Stimulated activated CD4-positive, alpha-beta T cell treated with anti-CD3 and anti-CD28 coated beads, Interleukin-15, amount 100 ng/mL, for 1 hour (primary cell): ENCODE data around the gene SEMA6D.

Experiments used
- DNase-seq, 2 donors: peaks; one replicate each; pipeline ENCODE4 v3.0.0-alpha.2; 2020; ENCODE audit warnings: low read depth in 1 of 2, low spot score in 1 of 2

SEMA6D gene

DNA sequence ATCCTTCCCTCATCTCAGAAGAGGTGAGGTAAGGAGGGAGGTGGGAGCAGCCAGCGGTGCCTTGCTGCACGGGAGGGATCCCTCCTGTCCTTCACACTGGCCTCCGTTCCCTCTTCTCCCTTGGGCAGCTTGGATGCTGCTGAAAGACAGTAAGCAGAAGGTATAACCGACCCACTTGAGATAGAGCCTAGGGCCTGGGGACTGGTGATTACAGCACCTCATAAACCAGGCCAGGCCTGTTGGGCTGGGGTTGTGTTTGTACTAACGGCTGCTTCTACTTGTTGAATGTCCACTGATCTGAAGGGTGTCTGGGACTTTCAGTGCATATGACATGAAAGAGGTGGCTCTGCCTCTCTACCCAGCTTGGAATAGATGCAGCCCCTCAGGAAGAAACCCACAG is 25.0 kb downstream of the SEMA6D start:
- no peak for DNase-seq

DNA sequence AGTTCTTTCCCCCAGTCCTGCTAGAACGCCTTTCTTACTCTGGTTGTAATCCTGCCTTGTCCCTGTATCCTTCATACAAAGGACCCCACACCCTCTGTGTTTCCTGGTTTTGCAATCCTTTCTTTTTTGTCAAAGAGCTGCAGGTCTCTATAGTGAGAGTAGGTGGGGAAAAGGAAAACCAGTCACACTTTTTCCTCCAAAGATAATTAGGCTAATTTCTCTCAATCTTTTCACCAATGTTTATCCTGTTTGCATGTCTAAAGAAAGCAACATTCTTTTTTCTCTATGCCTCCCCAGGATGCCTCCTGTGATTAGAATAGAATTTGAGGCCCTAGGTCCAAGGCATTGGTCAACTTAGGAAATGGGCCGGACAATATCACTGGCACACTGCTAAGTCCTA is 25.4 kb downstream of the SEMA6D start:
- DNase-seq: no peak

DNA sequence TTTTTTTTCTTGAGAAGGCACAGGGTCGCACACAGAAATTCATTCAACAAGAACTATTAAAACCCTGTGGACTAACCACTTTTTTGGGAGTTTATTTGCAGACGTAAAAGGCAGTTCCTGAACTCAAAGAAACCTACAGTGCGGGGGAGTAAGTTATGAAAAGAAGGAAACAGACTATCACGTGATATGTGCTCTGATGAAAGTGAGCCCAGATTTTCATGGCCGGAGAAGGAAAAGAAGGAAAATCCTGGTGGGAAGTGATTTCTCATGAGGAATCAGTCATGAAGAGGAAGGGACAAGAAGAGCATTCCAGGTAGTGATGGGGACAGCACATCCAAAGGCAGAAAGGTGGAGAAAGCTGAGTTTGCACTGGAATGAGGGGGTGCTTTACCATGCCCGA is 26.1 kb downstream of the SEMA6D start:
- no peak for DNase-seq

DNA sequence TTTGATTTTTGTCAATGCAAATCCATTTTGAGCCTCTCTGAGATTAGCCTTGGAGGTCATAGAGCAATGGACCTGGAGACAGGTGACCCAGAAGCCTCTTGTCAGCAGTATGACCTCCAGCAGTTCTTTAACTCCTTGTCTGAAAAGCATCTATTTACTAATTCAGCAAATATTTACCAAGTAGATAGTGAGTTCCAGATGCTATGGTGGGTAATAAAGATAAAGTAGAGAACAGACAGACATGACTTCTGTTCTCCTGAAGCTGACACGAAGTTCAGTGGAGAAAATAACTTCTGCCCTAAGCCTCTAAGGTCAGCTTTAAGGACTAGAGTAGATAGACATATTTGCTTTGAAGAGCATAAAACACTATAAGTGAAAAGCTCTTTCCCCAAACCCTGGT is 26.6 kb downstream of the SEMA6D start:
- no peak for DNase-seq

DNA sequence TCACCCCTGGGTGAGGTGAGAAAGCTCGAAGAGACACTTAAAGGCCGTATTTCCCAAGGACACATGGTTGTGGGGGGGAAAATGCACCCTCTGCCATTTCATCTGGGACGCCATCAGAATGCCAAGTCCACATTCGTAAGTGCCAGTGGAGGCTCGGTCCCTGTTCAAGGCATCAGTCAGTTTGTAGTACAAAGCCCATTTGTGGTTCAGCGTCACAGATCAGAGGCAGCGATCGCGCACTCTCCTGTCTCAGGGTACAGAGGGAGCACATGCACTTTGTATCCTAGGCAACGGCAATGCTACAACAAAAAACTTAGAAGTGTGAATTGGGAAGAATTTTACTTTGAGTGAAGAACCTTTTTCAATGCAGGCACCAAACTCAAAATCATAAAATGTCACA is 27.2 kb downstream of the SEMA6D start:
- no peak for DNase-seq

DNA sequence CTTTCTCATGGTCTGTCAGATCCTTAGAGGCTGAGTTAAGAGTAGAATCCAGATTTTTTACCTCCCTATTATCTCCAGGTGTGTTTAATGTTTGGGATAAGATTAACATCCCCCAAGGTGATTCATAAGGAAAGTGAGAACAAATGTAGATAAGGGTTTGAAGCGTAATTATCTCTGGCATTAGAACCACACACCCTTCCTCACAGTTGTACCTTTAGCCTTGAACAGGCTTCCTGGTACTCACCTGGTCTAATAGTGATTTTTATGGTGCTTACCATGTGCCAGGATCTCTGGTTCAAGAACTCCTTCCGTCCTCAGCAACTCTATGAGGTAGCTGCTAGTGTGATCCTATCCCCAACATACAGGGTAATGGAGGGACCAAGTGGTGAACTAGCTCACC is 27.7 kb downstream of the SEMA6D start:
- DNase-seq: no peak

DNA sequence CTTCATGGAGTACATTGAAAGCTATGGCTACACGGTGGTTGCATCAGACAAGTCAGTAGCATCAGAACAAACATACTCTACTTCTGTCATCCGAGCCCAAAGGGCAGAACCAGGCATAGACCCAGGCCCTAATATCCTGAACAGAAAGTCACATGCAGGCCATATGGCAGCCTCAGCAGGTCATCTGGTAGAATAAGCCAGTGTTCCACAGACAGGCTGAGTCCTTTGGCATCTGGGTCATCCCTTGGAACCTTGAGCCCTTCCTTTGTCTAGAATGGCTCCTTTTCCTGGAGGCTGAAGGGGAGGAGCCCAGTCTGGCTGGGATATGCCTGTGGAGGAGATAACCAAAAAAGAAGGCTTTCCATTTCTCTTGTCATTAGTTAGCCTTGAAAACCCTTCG is 29.2 kb downstream of the SEMA6D start:
- DNase-seq: no peak

DNA sequence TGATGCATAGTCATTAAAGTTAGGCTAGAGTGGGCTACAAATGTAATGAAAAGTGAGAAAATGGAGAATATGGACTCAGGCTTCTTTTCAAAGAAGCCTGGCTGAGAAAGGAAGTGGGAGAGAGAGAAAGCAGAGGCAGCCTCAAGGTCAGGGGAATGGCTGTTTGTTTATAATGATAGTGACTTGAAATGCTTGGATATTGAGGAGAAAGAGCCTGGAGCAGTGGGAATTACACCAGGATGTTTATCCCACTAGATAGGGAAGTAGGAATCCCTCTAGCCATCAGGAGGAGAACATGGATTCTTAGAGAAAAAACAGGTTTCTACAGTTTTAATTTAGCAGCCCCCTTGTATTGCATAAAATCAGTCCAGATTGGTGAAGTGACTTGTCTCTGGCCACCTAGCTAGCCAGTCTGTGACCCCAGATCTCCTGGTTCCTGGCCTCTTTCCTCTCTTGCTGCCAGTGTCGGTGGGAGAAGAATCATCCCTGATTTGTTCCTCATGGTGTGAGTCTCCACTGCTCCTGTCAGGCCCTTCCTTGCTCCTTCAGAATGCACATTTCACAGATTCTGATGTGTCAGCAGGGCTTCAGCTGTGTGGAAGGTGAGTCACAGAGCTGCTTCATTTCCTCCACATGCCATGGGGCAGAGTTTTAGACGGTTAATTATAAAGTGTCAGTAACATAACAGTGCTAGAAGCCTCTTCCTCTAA is 32.9 kb downstream of the SEMA6D start:
- no peak for DNase-seq

DNA sequence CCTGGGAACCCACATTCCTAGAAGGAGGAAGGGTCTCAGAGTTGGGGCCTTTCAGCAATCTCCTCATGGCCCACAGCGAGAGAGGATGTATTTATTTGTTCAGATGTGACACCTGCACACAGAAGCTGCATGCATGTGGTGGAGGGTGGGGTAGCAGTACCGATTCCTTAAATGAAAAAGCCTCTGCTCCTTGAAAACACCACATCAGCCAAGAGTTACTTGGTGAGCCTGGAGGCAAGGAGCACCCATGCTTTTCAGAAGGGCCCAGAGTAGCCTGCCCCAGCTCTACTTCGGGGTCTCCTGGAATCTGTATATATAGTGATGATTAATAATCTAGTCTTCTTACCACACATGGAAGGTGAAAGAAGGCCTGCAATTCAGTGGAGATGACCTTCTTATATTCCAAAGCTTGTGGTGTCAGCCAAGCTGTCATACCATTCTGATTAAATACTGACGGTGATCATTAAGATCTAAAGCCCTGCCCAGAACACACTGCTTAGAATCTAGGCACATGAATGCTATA is 33.5 kb downstream of the SEMA6D start:
- no peak for DNase-seq

DNA sequence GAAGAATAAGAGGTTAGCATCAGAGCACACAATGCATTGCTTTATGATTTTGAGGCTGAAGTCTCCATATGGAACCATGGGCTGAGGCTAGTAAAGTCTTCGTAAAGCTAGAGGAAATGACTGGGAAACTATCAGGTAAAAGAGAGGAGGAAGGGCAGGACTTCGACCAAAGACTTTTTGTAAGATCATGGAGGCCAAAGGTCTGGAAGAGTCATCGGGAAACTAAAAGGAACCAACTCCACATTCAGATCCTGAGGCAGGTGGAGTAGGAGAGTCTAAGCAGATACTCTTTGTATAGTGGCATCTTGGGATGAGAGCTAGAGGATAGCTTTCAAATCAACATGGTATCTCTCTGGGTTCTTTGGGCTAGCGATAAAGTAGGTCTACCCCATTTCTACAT is 36.3 kb downstream of the SEMA6D start:
- no peak for DNase-seq

DNA sequence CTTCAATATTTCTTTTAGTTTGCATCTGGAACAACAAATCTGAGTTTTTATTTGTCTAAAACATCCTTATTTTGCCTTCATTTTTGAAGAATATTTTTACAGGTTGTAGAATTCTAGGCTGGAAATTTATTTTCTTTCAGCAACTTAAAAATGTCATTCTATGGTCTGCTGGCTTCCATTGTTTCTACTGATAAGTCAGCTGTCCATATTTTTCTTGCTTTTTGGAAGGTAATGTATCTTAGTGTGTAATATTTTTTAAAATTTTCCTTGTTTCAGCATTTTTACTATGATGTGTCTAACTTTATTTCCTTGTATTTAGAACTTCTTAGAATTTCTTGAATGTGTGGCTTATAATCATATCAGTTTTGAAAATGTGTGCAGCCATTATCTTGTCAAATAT is 37.0 kb downstream of the SEMA6D start:
- DNase-seq: no peak

DNA sequence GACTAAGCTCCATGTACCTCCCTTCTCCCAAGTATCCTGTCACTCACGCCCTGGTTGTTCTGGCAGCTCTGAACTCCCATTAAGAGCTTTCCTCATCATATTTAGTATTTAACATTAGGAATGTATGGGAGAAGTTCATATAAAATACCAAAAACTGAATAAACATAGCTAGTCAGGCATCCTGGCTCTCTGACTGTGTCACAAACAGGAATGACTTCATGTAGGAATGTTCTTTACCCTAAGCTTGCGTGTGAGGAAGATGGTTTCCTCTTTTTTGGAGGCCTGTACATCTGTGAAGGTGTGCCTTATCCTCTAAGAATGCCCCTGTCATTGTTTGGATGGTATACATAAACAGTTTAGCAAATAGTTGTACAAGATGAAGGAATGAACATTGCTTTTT is 38.6 kb downstream of the SEMA6D start:
- no peak for DNase-seq

DNA sequence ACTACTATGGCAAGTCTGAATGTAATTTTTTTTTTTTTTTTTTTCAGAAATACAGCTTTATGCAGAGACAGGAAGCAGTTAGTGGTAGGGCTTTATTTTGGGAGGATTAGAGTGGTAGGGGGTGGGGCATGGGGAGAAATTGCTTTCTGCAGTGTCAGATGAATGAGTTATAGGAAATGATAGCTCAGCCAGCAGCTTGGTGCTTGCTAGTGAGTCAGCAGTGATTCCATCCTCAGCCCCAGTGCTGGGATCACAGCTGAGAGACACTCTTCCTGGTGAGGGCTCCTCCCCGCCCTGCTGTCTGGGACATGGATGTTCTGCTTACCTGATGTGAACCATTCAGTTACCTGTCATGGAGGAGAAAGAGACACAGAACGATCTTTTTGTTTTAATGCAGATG is 39.6 kb downstream of the SEMA6D start:
- DNase-seq: no peak

DNA sequence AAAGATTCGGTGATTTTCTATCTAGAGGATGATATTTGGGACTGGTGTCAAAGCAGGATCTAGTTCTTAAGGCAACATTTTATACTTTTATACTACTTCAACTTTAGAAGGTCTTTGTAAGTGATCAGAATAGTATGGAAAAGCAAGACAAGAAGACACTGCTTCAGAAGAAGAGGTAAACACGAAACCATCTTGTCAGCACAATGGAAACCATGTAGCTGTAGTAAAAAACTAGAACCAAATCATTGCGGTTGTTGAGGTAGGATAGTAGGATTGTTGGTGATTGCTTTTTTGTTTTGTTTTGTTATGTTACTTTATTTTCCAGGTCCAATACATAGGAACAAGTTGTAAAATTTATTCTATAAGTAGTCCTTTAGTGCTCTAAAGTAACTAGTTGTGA is 40.0 kb downstream of the SEMA6D start:
- DNase-seq: no peak

DNA sequence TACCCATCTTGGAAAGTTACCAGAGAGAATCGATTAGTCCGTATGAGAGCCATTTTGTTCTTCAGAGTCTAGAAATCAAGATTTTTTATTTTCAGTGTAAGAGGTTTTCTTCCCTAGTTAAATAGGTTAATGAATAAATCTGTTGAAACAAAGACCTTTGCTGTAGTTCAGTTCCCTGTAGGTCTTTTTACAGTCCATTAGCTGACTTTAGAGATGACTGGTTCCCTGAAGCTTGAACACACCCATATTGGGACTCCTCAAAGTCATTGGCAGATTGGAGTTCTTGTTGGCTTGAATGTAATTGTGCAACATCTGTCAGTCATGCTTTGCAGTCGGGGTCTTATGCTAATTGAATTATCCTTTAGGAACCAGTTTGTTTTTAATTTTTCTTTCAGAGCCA is 45.3 kb downstream of the SEMA6D start:
- no peak for DNase-seq

DNA sequence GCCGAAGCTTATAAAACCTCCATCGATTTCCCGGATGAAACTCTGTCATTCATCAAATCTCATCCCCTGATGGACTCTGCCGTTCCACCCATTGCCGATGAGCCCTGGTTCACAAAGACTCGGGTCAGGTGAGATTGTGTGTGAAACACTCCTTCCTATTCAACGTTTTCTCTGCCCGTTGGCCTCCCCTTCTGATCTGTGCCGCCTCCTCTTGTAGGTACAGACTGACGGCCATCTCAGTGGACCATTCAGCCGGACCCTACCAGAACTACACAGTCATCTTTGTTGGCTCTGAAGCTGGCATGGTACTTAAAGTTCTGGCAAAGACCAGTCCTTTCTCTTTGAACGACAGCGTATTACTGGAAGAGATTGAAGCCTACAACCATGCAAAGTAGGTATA is 47.4 kb downstream of the SEMA6D start:
- DNase-seq: no peak

DNA sequence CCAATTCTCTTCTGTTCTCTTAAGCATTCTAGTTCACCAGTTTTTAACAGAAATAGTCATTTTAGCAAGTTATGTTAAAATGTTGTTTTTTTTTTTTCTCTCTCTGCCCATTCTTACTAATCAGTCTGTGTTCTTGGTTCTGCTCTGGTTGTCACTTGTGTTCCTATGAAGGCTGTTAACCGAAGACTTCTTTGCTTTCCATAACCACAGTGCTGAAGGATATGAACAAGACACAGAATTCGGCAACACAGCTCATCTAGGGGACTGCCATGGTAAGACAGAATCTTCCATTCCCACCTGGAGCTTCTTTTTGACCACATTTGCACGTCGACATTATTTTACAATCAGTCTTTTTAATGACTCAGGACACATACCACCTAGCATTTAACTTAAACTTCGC is 49.1 kb downstream of the SEMA6D start:
- DNase-seq: no peak

DNA sequence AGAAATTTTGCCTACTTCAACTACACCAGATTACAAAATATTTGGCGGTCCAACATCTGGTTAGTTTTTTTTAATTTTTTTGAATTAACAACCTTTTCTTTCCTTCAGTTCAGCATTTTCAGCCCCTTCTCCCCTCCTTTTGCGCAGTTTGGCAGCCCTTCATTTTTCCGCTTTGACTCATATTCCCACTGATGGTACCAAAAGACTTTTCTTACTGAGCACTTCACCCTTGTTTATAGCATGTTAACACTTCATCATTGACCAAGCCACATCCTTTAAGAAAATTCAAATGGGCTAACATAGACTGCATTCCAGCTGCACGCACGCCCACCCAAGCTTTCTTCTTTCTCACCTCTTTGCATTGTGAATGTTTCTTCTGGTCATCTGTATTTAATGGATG is 49.7 kb downstream of the SEMA6D start:
- DNase-seq: no peak

DNA sequence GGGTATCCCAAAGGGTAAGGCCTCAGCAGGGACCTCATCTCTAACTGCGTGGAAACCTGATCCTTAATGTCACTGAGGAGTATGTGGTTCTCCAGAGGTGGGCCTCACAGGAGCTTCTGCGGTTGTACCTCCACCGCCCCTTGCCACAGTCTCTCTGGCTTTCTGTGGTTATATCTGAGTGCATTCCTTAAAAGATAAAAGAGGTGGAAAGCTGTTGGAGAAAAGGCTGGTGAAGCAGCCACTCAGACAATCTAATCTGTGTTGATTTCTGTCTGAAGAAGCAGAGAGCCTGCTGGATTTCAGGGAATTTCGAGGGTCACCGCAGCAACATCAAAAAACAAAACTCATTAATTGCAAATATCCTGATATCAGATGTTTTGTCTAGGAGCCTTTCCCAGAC is 51.4 kb downstream of the SEMA6D start:
- no peak for DNase-seq

DNA sequence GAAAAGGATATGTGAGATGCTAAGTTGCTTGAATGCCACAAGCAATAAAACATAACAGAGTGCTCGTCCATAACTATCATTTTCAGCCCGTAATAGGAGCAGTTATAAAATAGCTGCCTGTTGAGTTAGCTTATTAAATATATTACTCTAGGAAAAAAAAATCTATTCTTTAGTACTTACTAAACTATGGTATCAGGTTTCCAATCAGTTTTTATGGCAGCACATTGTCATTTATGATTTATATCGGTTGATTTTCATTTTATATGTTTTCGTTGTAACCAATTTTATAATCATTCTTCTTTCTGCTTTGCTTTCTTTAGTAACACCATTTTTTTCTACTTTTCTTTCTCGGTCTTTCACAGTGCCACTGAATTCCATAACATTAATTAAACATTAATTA is 51.9 kb downstream of the SEMA6D start:
- DNase-seq: no peak

DNA sequence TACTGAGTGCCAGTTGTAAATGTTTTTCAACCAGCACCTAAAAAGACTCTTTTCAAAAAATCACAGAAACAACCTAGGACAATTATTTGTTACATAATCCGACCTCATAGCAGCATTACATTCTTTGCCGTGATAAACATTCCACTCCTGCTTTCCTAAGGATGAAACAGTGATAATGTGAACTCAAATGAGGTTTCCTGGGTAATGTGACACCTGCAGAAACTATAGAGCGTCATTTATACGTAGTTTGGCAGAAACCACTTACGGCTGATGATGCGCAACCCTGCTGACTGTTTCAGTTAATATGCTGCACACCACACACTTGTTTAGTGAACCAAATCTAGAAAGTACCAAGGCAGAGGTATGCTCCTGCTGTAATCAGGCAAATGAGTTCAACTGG is 55.8 kb downstream of the SEMA6D start:
- no peak for DNase-seq

DNA sequence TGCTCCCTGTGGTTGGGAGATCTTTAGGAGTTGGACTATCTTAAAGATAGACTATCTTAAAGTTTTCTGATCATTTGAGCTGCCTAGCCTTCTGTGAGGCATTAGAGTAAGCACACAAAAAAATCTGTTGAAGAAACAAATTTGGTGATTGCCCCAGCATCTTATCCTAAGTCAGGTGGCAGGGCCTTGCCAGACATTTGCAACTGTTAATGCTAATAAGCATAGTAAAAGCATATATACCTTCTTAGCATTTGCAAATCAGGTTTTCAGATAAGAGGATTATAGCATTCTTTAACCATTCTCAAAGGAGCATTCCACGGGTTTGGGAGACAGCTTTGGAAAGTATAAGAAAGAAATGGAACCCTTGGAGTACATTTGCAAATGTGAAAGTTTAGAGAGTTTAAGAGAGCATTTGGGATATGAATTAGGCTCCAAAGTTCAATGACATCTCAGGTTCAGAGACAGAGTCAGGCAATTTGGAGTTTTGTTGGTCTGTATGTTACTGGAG is 61.0 kb downstream of the SEMA6D start:
- no peak for DNase-seq

DNA sequence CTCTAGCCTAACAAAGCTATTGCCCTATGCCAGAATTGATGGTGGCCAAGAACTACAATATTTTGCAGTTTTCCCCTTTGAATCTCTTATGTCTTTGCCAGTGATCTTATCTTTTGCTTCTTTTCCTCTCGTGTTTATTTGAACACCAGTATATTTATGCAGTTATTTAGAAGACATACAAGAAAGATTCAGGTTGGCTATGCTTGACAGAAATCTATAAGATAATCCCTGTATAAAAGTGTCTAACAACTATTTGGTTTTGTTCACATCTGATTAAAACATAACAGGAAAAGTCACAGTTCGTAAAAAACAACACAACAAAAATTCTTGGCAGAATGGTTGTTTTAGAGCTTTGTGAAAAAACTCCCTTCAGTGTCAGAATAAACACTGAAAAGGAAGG is 63.7 kb downstream of the SEMA6D start:
- no peak for DNase-seq
